GM19468 (cell line): ENCODE results near the gene MAN1A1.
"Not testable (repeated sequence)": the region's sequence is repeated elsewhere in the genome, so short reads cannot be mapped to it uniquely, and the experiment has no call there.

Experiments used
- ATAC-seq: cut with Tn5 transposase; IDR thresholded peaks from one replicate; pipeline ENCODE4 v1.9.1; 2021; ENCODE audit warnings: mild to moderate bottlenecking, moderate library complexity, moderate number of reproducible peaks; ENCODE audit not compliant: unreplicated experiment; ENCODE audit errors: extremely low read depth

MAN1A1 gene

GRCh38 chr6:119349361-119350201, at the start of gene MAN1A1:
TSS of gene MAN1A1 (minus strand) at chr6:119349761. CDS start at chr6:119349065, 696 bp downstream.
- ATAC-seq = peak; percentile 74

- peak; percentile 32 for ATAC-seq
These were observed 45.6 kb upstream of the MAN1A1 start for GRCh38 chr6:119395192-119395591.

GRCh38 chr6:119390247-119390793, 40.8 kb upstream of the MAN1A1 start:
- ATAC-seq = no peak

GRCh38 chr6:119385994-119386393, 36.4 kb upstream of the MAN1A1 start:
- no peak for ATAC-seq

GRCh38 chr6:119384444-119384843, 34.9 kb upstream of the MAN1A1 start:
- no peak for ATAC-seq

- ATAC-seq = no peak
These were observed 30.2 kb upstream of the MAN1A1 start for GRCh38 chr6:119379809-119380208.

GRCh38 chr6:119377043-119377442, 27.5 kb upstream of the MAN1A1 start:
- not testable (repeated sequence) for ATAC-seq

- ATAC-seq = no peak
These were observed 20.5 kb upstream of the MAN1A1 start for GRCh38 chr6:119370080-119370479.

- no peak for ATAC-seq
These were observed 19.4 kb upstream of the MAN1A1 start for GRCh38 chr6:119368921-119369320.

GRCh38 chr6:119361209-119361608, 11.6 kb upstream of the MAN1A1 start:
- no peak for ATAC-seq

GRCh38 chr6:119360262-119360915, 10.8 kb upstream of the MAN1A1 start:
- ATAC-seq = no peak

- no peak for ATAC-seq
These were observed 6.3 kb upstream of the MAN1A1 start for GRCh38 chr6:119355890-119356289.

GRCh38 chr6:119355157-119355556, 5.6 kb upstream of the MAN1A1 start:
- ATAC-seq = no peak

GRCh38 chr6:119353696-119354095, 4.1 kb upstream of the MAN1A1 start:
- no peak for ATAC-seq

GRCh38 chr6:119352001-119352400, 2.4 kb upstream of the MAN1A1 start:
- no peak for ATAC-seq

- ATAC-seq = no peak
These were observed 1.4 kb upstream of the MAN1A1 start for GRCh38 chr6:119350952-119351372.

- ATAC-seq = no peak
These were observed 816 bp upstream of the MAN1A1 start for GRCh38 chr6:119350202-119350951.

GRCh38 chr6:119348748-119349360, 707 bp downstream of the MAN1A1 start:
- ATAC-seq = no peak

- ATAC-seq = no peak
These were observed 1.3 kb downstream of the MAN1A1 start for GRCh38 chr6:119348096-119348747.
